ENCODE data around the gene PDE10A. TPM values are rescaled to one million over a fixed set of nuclear protein-coding genes. Genes with fewer than 3 reads are reported as not detected.
"Not testable (repeated sequence)": the region's sequence is repeated elsewhere in the genome, so short reads cannot be mapped to it uniquely, and the experiment has no call there.

Gene PDE10A
- total RNA-seq, 6 donors from 2014 or later = 0.89 to 4.9 (median 1.4) TPM

GRCh38 chr6:165559632-165560031 lies 103.4 kb downstream of the PDE10A start:
- Histone ChIP-seq H3K36me3 (no peaks in the 10 kb centered on the region), H3K4me3 (no peak overlapping the region), H3K27ac (no peak overlapping the region), H3K27me3 (no peaks in the 10 kb centered on the region), H3K9me3 (no peaks in the 10 kb centered on the region), H3K4me1 (peaks cover 0 to 11% (median 8%) of the 10 kb centered on the region in 4 donors)
- ATAC-seq (ENCODE audit: low FRiP score in 2 of 2) (no peak), DNase-seq (no peak)
- TF ChIP-seq POLR2A (IDR thresholded peaks at IDR 0.05) = no peak
- no peak for TF ChIP-seq EP300 (IDR thresholded peaks at IDR 0.05)
- TF ChIP-seq CTCF (IDR thresholded peaks at IDR 0.05) = no peak
- TF ChIP-seq POLR2AphosphoS5 (IDR thresholded peaks at IDR 0.05) = no peak
- 90 to 93% methylated on average over 7 of the region's 7 CpGs for WGBS, 2 donors

- H3K4me3 ChIP-seq; H3K27me3 ChIP-seq; DNase-seq; ATAC-seq (ENCODE audit: low FRiP score in 2 of 2); H3K9me3 ChIP-seq; H3K36me3 ChIP-seq; H3K27ac ChIP-seq: not testable (repeated sequence)
- H3K4me1 ChIP-seq = peaks cover 0 to 11% (median 8%) of the 10 kb centered on the region in 4 donors
- WGBS, 2 donors = 91 to 95% methylated on average over 6 of the region's 6 CpGs
Measured at GRCh38 chr6:165558097-165558496, 104.9 kb downstream of the PDE10A start.

GRCh38 chr6:165557674-165558073 lies 105.4 kb downstream of the PDE10A start:
- no peaks in the 10 kb centered on the region for H3K9me3 ChIP-seq
- no peak for DNase-seq
- no peaks in the 10 kb centered on the region for H3K36me3 ChIP-seq
- ATAC-seq (ENCODE audit: low FRiP score in 2 of 2) = no peak
- no peak overlapping the region for H3K4me3 ChIP-seq
- H3K27me3 ChIP-seq = no peaks in the 10 kb centered on the region
- no peak overlapping the region for H3K27ac ChIP-seq
- H3K4me1 ChIP-seq = peaks cover 0 to 11% (median 8%) of the 10 kb centered on the region in 4 donors
- TF ChIP-seq POLR2A (IDR thresholded peaks at IDR 0.05) (no peak), POLR2AphosphoS5 (IDR thresholded peaks at IDR 0.05) (no peak), EP300 (IDR thresholded peaks at IDR 0.05) (no peak), CTCF (IDR thresholded peaks at IDR 0.05) (no peak)
- 77 to 81% methylated on average over 6 of the region's 6 CpGs for WGBS, 2 donors

GRCh38 chr6:165556116-165556843 lies 106.8 kb downstream of the PDE10A start:
- H3K27ac ChIP-seq = peak overlapping the region in 1 of 4 donors; percentile 21
- H3K4me1 ChIP-seq = peaks cover 0 to 11% (median 8%) of the 10 kb centered on the region in 4 donors
- H3K36me3 ChIP-seq = no peaks in the 10 kb centered on the region
- DNase-seq = peak in 1 of 2 donors; percentile 29
- peak in 1 of 2 donors; percentile 63 for ATAC-seq (ENCODE audit: low FRiP score in 2 of 2)
- no peaks in the 10 kb centered on the region for H3K27me3 ChIP-seq
- H3K4me3 ChIP-seq = no peak overlapping the region
- TF ChIP-seq EP300 (IDR thresholded peaks at IDR 0.05) (no peak), POLR2AphosphoS5 (IDR thresholded peaks at IDR 0.05) (no peak), POLR2A (IDR thresholded peaks at IDR 0.05) (no peak), CTCF (IDR thresholded peaks at IDR 0.05) (no peak)
- WGBS, 2 donors = 35 to 49% methylated on average over 3 of the region's 3 CpGs
- no peaks in the 10 kb centered on the region for H3K9me3 ChIP-seq

- ATAC-seq (ENCODE audit: low FRiP score in 2 of 2); DNase-seq; H3K36me3 ChIP-seq; H3K9me3 ChIP-seq; H3K27me3 ChIP-seq; H3K4me3 ChIP-seq; H3K27ac ChIP-seq: not testable (repeated sequence)
- 94 to 96% methylated on average over 3 of the region's 3 CpGs for WGBS, 2 donors
- peaks cover 0 to 11% (median 8%) of the 10 kb centered on the region in 4 donors for H3K4me1 ChIP-seq
Measured at GRCh38 chr6:165554644-165555043, 108.4 kb downstream of the PDE10A start.

GRCh38 chr6:165552248-165552736 lies 110.7 kb downstream of the PDE10A start:
- H3K4me3 ChIP-seq = no peak overlapping the region
- DNase-seq = no peak
- 74 to 88% methylated on average over 5 of the region's 5 CpGs for WGBS, 2 donors
- H3K36me3 ChIP-seq = no peaks in the 10 kb centered on the region
- ATAC-seq (ENCODE audit: low FRiP score in 2 of 2) = no peak
- H3K4me1 ChIP-seq = peaks cover 0 to 11% (median 8%) of the 10 kb centered on the region in 4 donors
- no peaks in the 10 kb centered on the region for H3K27me3 ChIP-seq
- H3K9me3 ChIP-seq = no peaks in the 10 kb centered on the region
- TF ChIP-seq POLR2A (IDR thresholded peaks at IDR 0.05) (no peak), CTCF (IDR thresholded peaks at IDR 0.05) (no peak), POLR2AphosphoS5 (IDR thresholded peaks at IDR 0.05) (no peak), EP300 (IDR thresholded peaks at IDR 0.05) (no peak)
- H3K27ac ChIP-seq = no peak overlapping the region
